Central memory CD4-positive, alpha-beta T cell (primary cell): ENCODE data around the gene AGXT.
"Not testable (repeated sequence)": the region's sequence is repeated elsewhere in the genome, so short reads cannot be mapped to it uniquely, and the experiment has no call there.

ENCODE experiments used
- DNase-seq: peaks from one replicate; pipeline ENCODE4 v3.0.0; 2022

Gene AGXT

DNA sequence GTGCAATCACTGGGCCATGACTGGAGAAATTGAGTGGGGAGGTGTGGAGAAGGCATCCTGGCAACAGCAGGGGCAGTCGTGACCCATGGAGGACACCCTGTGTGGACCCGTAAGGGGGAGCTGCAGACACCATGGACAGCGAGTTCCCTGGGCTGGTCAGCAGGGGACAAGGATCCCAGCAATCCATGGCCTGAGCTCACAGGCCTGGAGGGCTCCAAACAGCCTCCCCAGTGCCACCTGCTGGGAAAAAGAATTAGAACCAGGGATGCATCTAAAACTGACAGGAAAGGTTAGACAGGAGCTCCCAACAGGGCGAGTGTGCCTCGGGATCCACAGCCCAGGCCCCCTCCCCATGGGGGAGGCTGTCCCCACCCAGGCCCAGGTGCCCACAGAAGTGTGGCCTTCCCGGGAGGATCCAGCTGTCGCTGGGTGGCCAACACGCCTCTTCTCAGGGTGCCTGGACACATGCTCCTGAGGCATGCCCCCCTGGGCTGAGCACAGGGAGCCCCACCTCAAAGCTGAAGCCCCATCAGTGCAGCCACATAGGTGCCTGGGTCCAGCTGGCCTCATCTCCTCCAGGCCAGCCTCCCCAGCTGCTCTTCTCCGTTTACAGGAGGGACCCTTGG, 28.1 kb upstream of the AGXT start:
- DNase-seq = no peak

DNA sequence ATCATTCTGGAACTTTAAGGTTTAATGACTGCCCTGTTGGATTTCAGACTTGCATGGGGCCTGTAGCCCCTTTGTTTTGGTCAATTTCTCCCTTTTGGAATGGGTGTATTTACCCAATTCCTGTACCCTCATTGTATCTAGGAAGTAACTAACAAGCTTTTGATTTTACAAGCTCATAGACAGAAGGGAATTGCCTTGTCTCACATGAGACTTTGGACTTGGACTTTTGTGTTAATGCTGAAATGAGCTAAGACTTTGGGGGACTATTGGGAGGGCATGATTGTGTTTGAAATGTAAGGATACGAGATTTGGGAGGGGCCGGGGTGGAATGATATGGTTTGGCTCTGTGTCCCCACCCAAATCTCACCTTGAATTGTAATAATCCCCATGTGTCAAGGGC, 22.3 kb upstream of the AGXT start:
- DNase-seq = not testable (repeated sequence)

DNA sequence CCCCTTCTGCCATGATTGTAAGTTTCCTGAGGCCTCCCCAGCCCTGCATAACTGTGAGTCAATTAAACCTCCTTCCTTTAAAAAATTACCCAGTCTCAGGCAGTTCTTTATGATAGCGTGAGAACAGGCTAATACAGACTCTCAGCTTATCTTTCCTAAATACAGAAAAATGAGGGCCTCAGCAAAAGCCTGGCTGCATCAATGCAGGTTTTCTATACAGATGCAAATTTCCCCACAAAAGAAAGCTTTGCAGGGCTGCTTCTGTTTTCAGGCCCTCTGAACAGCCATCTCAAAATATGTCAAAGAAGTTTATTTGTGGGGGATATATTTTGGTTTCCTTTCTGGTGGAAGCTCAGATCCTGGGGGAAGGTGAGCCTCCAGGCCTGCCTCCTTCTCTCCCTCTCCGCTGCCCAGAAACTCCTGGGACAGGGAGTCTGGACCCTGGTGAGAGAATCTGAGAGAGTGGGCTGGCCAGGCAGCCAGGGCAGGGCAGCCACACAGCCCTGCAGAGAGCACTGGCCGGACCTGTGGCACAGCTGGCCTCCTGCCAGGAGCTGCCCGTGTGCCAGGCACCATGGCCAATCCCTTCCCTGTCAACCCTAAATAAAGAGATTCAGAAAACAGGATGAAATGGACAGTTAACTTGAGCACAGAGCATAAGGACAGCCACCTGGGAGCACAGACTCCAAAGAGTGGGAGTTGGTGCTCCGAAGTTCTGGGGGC, 21.6 kb upstream of the AGXT start:
- DNase-seq = no peak

DNA sequence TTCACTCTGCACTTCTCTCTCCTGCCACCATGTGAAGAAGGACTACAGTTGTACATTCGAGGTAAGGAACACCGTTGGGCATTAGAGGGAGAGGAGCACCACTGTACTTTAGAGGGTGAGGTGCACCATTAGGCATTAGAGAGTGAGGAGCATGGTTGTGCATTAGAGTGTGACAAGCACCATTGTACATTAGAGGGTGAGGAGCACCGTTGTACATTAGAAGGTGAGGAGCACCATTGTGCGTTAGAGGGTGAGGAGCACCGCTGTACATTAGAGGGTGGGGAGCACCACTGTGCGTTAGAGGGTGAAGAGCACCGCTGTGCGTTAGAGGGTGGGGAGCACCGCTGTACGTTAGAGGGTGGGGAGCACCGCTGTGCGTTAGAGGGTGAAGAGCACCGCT, 20.8 kb upstream of the AGXT start:
- DNase-seq = no peak

DNA sequence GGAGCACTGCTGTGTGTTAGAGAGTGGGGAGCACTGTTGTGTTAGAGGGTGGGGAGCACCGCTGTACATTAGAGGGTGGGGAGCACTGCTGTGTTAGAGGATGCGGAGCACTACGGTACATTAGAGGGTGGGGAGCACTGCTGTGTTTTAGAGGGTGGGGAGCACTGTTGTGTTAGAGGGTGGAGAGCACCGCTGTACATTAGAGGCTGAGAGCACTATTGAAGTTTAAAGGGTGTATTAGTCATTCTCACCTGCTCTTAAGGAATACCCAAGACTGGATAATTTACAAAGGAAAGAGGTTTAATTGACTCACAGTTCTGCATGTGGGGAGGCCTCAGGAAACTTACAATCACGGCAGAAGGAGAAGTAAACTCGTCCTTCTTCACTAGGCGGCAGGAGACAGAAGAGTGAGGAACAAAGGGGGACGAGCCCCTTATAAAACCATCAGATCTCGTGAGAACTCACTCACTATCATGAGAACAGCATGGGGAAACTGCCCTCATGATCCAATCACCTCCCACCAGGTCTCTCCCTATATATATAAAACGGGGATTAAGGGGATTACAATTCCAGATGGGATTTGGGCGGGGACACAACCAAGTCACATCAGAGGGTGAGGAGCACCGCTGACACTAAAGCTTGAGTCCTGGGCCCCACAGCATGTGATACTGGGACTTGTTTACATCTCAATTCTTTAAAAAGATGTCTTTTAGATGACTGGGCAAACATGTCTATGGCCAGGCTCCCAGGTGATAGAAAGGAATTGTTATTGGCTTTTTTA, 19.5 kb upstream of the AGXT start:
- no peak for DNase-seq

DNA sequence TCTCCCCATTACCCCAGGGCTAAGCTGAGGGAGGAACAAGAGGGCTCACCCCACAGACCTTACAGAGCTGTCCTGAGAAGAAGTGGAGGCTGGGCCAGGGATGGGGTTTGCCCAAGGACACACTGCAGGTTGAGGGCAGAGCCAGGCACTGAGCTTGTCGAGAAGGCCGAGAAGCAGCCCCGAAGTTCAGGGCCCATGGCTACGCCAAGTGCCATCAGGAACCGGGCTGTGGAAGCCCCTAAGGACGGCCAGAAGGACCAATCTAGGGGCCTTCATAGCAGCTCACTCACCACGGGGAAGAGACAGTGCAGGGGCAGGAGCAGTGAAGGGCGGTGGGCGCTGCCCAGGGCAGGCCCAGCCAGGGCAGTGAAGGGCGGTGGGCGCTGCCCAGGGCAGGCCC, 18.6 kb upstream of the AGXT start:
- DNase-seq = no peak

DNA sequence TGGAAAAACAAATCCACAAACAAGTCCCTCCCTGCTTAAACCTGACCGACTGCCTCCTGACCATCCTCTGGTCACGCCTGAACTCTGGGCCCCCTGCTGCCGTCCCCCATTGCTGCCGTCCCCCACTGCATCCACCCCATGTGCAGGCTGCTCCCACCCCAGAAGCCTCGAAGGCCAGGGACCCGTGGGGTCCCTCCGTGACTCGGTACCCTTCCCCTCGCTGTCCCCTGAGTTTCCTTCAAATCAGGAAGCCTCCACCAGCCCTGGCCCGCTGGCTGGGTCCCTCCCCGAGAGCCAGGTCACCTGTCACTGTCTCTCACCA, 17.9 kb upstream of the AGXT start:
- DNase-seq = no peak

DNA sequence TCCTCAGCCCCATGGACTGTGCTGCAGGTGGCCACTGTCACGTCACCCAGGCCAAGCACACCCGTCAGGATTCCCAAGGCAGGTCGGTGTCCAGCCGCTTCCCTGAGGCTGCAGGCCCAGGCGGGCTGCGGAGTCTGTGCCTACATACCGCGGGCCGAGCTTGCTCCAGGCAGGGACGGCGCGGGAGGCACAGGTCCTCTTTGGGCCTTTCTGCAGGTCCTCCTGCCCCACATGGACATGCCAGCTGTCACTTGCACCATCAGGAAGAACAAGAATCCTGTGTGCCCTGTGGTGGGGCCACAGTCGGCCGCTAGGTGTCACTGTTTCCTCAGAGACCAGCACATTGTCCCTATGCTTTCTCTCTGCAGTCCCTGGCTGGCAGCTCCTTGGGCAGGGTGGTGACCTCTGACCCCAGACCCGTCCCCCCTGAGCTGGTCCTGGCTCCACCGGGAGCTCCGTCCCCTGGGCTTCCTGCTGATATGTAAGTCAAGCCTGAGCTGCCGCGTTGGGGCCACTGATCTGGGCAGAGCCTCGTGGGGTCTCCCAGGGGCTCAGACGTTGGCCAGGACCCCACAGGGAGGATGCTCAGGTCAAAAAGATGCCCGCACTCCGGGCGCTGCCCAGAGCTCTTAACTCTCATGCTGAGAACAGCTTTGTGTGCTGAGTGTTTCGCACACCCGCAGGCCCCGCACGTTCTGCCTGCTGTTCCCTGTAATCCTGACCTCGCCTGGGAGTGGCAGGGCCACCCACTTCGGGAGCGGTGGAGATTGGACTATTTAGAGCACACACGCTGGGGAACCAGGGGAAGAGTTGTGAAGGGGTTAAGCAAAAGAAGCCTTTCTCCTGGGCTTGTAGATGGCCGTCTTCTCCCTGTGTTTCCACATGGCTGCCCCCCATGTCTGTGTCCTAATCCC, 17.3 kb upstream of the AGXT start:
- DNase-seq = peak; percentile 67

DNA sequence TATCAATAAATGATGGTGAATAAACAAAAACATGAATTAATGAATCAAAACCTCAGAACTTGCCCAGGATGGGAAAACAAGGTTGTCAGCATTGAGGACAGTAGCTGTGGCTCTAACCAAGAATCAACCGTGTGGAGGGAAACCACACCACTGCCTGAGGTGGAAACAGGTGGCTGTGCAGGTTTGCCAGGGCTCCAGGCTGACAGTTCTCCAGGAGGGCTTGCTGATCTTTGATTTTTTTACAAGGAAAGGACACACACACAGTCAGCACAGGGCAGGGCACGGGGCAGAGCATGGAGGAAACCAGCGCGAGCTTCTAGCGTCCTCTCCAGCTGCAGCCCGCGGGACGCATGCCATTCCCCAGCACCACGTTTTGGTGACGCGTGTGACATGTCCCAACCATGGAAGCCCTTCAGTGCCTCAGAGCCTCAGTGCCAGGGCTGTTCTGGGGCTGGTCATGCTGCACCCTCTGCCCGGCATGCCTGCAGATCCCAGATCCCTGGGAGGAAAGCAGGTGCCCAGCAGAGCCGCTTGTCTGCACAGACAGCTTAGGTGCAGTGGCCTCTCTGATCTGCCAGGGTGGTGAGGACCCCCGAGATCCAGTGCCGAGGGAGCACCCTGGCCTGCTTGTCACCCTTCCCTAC, 15.8 kb upstream of the AGXT start:
- DNase-seq = no peak

DNA sequence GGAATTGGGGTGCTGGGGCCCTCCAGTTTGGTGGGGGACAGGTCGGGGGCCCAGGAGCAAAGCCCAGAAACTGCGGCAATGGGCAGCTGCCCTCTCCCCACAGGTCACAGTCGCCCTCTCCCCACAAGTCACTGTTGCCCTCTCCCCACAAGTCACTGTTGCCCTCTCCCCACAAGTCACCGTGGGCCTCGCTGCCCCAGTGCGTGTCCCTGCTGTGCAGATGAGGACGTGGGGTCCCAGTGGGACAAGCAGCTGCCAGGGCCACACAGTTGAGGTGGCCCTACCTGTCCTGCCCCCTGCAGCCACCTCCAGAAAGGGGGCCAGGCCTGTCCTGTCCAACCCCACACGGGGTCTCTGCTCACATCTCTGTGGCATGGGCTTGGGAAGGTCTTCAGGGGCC, 13.0 kb upstream of the AGXT start:
- DNase-seq = no peak

DNA sequence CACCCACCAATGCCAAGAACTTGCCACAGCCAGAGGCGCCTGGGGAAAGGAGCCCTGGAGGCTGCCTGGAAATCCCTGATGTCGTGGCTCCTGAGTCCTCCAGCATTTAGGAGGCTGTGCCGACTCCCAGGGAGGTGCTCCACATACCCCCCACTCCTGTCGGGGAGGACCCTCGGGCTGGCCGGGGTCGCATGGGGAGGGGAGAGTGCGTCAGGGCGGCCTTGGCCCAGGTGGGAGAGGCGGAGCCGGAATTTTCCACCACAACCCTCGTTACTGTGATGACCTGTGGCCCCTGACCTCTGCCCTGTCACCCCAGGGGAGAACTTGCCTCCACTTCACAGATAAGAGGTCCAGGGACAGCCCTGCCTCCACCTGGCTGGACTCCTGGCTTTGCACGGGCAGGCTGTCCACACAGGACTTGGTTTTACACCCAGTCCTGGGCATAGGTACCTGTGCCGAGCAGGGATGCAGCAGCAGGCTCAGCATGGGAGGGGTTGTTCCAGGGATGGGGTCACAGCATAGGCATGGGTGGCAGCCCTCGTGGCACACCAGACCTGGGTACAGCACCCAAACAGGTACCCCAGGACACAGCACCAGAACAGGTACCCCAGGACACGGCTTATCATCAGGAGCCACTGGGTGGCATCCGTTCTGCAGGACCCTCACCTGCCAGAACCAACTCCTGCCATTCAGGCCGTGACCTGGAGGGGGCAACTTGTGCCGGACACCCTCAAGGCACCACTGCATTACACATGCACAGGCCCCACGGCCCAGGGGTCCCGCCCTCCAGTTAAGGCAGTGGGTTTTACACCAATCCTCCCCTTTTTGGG, 12.3 kb upstream of the AGXT start:
- DNase-seq = no peak

DNA sequence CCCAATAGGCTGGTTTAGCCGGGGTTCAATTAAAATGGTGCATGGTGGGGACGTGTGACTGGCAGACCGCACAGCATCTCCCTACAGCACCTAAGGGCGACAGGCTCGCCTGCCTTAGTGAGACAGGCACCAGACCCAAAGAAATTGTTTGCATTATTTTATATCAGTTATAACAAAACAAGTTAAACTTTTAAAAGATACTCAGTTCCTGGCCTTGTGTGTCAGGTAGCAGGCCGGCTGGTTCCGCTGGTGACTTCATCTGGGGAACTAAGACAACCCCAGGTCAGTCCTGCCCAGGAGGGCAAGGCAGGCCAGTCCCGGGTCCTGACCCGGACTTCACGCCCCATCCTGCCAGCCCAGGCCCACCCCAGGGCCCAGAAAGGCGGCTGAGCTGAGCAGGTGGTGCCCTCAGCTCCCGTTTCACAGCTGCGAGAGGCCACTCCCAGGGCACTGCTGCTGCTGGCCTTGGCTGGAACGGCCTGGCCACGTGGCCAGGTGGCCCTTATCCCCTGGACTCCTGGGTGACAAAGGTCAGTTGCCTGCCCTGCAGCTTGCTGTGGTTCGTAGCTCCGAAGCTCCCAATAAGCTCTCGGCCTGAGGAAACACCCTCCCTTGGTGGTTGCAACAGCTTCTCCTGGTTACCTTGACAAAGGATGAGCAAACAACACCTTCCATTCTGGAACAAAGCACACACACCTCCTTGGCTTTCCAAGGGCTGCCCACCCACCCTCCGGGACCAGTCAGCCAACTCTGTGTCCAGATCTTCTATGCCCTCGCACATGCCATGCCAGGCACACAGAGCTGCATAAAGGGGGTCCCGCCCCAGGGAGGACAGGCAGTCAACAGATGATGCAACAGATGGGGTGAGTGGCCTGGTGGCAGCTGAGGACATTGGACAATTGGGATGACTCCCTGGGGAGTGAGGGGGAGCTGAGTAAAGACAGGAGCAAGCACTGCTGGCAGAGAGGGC, 11.3 kb upstream of the AGXT start:
- no peak for DNase-seq

DNA sequence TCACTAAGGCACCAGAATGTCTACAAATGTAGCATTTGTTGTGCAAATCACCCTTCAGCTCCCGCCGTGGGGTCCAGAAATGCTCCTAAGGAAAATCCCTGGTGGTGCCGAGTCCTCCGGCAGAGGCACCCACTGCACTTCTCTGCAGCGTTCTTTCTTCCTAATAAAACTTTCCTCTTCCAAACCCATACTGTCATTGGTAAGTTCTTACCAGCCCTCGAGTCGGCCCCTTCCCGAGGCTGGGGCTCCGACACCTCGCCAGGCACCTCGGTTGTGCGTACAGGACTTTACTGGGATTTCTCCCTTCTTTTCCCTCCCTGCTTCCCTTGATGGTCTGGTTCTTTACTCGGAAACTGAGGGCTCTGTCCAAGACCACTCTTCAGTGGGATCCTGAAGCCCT, 10.3 kb upstream of the AGXT start:
- DNase-seq = no peak

DNA sequence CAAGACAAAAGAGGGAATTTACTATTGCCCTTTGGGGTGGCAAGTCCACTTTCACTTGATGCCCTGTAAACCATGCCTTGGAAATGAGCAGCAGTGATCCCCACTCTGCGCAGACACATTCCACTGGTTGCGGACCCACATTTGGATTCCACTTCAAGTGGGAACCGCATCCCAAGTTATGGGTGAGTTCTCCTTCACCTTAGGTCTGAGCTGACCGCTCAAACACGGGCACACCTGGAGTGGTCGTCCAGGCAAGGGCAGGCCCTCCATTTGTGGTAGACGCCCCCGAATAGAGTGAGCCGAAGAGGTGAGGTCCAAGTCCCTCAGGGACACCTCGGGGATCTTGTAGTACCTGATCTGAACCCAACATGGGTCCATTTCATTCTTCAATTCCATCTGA, 9.8 kb upstream of the AGXT start:
- no peak for DNase-seq

DNA sequence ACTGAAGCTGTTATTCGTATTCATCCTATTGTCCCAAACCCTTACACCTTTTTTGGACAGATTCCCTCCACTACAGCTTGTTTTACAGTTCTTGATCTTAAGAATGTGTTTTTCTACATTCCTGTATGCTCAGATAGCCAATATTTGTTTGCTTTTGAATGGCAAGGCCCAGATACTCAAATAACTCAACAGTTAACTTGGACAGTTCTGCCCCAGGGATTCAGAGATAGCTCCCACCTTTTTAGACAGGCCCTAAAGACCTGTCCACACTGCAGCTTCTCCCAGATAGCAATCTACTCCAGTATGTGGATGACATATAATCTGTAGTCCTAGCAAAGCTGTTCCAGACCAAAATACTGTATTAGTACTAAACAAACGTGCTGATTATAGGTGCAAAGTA, 7.1 kb upstream of the AGXT start:
- DNase-seq = no peak

DNA sequence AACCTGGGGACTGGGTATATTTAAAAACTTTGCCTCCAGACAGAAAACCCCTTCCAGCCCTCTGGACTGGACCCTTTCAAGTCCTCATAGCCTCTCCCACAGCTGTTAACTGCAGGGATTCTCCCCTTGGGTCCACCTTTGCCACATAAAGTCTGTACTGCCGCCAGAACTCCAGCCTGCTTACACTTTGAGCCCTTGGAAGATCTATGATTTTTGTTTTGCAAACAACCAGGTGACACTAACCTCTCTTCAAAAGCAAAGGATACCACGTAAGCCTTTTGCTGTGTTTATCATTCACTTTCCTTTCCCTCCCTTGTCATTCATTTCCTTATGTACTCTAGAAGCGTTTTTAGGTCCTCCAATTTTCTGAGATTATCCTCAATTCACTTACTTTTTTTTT, 4.1 kb upstream of the AGXT start:
- DNase-seq = no peak

DNA sequence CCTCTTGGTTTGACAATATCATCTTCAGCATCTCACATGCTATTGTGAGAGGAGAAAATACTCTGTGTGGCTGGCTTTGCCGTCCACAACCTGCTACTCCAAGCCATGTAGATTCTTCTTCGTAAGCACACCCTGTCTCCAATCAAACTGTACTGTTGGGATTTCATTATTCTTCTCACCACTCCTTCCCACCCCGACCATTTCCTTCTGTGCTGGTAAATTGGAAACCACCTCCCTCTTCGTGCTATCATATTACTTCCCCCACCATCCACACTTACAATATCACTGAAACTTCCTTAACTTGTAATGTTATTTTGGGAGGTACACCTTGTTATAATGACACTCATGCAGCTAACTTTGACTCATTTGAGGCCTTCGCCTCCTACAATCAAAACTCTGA, 3.2 kb upstream of the AGXT start:
- DNase-seq = no peak

DNA sequence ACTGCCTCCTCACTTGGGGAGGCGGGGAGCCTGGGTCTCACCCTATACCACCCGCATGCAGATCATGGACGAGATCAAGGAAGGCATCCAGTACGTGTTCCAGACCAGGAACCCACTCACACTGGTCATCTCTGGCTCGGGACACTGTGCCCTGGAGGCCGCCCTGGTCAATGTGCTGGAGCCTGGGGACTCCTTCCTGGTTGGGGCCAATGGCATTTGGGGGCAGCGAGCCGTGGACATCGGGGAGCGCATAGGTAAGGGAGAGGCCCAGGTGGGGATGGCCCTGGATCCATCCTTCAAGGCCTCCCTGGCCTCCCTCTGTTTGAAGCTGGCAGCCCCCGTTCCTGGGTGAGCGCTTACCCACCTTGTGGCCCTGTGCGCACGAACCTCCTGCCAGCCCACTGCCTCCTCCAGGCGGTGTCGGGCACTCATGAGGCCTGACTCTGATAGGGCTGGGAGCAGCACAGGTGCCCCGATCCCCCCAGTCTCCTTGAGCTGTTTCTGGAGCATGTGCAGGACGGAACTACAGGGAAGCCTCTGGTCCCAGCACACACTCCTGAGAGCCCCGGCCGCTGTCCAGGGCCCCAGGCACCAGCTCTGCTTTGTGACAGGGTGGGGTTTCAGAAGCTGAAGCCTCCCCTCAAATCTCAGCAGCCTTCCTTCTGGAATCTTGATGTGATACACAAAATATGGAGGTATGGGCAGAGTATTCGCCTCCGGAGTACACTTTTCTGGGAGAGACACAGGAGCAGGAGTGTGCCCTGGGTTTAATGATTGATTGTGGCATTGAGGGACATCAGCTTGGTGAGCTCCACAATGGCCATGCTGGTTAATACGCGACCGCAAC, 708 bp downstream of the AGXT start:
- no peak for DNase-seq
